Stimulated activated CD8-positive, alpha-beta memory T cell treated with anti-CD3 and anti-CD28 coated beads, Interleukin-7, amount 100 ng/mL, for 1 hour (primary cell): ENCODE measurements around the gene ATG4D.

ENCODE experiments used
- DNase-seq, 2 donors: peaks; one replicate each; pipeline ENCODE4 v3.0.0-alpha.2; 2020; ENCODE audit warnings: low read depth in 2 of 2

ATG4D gene

GRCh38 chr19:10580979-10581631, 37.4 kb downstream of the ATG4D start:
- peak; percentile 80 to 85 for DNase-seq

DNA sequence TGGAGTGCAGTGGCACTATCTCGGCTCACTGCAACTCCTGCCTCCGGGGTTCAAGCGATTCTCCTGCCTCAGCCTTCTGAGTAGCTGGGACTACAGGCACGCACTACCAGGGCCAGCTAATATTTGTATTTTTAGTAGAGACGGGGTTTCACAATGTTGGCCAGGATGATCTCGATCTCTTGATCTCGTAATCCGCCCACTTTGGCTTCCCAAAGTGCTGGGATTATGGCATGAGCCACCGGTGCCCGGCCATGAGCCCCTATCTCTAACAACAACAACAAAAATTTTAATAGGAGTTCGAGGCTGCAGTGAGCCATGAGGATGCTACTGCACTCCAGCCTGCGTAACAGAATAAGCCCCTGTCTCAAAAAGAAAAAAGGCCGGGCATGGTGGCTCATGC, 38.4 kb downstream of the ATG4D start:
- no peak for DNase-seq

GRCh38 chr19:10583036-10583776, 39.5 kb downstream of the ATG4D start:
- no peak for DNase-seq

DNA sequence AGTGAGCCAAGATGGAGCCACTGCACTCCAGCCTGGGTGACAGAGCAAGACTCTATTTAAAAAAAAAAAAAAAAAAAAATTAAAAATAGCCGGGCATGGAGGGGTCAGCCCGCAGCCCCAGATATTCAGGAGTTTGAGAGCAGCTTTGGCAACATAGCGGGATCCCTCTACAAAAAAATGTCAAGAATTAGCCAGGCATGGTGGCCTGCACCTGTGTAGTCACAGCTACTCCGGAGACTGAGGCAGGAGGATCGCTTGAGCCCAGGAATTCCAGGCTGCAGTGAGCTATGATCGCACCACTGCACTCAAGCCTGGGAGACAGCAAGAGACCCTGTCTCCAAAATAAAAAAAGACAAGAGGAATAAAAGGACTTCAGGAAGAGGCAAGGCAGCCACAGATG, 42.7 kb downstream of the ATG4D start:
- DNase-seq, result no peak

DNA sequence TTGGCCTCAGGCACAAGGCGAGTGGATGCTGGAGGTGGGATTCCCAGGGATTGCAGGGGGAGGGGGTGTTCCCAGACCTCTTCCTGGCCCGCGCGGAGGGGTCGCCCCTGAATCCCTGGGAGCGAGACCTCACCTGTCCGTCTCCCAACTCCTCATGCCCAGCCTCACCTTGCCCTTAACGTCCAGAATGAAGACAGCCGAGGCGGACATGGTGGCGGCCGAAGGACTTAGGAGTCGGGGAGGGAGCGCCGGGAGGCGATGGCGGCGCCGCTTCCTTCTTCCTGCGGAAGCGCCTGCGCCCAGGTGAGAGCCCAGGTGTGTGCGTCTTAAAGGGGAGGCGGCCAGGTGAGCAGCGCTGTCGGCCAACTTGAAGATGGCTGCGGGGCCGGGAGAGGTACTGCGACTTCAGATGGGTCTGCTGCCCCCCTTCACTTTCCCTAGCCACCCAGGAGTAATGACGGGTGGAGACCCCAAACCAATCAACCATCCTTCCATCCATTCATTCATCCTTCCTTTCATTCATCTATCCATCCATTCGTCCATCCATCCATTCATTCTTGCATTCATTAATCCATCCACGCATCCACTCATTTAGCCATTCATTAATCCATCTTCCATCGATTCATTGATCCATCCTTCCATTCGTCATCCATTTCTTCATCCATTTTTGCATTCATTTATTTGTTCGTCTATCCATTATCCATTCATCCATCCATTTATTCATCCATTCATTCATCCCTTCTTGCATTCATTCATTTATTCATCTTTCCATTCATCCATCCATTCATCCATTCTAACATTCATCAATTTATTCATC, 43.5 kb downstream of the ATG4D start, which contains the start of gene AP1M2:
AP1M2 (minus strand) TSS at position 291 of the 817 bp plus-strand sequence; CDS start at position 210, 81 bp downstream.
- DNase-seq, result no peak

DNA sequence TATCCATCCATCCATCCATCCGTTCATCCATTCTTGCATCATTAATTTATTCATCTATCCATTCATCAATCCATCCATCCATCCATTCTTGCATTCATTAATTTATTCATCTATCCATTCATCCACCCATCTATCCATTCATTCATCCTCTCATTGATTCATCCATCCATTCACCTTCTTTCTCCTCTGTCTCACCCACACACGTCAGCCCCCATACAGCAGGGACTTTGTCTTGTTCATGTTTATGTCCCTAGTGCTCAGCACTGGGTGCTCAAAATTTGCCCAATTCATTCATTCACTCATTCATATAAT, 44.1 kb downstream of the ATG4D start:
- no peak for DNase-seq

DNA sequence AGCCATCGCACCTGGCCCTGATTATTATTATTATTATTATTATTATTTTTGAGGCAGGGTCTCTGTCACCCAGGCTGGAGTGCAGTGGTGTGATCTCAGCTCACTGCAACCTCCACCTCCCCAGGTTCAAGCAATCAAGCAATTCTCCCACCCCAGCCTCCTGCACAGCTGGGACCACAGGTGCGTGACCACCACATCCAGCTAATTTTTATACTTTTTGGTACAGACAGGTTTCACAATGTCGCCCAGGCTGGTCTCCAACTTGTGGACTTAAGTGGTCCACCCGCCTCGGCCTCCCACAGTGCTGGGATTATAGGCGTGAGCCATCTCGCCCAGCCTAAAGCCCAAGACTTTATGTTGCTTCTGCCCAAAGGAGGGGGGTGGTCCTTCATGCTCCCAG, 49.4 kb downstream of the ATG4D start:
- no peak for DNase-seq

GRCh38 chr19:10593820-10594637, 50.3 kb downstream of the ATG4D start:
- DNase-seq, result no peak

- no peak for DNase-seq
Observed at GRCh38 chr19:10600149-10600548, 56.4 kb downstream of the ATG4D start.

DNA sequence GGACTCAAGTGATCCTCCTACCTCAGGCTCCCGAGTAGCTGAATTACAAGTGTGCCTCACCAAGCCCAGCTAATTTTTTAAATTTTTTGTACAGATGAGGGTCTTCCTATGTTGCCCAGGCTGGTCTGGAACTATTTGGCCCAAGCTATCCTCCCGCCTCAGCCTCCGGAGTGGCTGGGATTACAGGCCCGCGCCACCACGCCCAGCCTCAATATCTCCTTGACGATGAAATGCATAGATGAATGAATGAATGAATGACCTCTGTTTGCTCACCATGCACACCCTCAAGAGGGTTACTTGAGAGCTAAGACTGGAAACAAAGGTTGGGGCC, 58.3 kb downstream of the ATG4D start:
- no peak for DNase-seq

DNA sequence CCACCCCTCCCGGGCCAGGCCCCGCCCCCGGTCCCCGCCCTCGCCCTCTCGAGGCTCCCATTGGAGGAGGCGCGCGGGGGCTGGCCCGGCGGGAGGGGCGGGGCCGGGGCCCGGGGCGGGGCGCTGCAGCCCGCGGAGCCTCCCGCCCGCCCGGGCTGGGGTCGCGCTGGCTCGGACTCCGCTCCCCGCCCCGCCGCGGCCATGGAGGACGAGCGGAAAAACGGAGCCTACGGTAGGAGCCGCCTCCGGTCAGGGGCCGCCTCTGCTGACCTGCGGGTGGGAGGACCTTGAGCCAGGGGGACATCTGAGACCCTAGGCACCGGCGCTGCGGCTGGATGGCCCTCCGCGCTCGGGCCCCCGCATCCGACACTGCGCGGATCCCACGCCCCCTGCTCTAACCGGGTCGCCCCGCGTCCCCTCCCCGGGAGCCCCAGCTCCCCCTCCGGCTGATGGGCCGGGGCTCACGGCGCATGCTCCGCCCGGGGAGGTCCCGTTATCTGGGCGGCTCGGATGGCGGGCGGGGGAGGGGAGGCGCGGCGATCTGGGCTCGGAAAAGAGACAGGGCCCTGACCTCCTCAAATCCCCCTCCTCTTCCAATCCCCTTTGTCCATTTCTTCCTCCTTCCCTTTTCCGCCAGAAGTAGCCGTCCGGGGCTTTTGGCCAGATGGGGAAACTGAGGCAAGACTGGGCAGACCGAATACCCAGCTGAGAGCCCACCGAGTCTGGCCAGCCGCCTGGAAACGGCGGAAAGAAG, 58.8 kb downstream of the ATG4D start:
- peak; percentile 78 to 81 for DNase-seq
